Esophagus muscularis mucosa (tissue), 4 donors: ENCODE results near the gene COG3.

Experiments
- CTCF ChIP-seq, 3 experiments: fragments of 200-600 bp in 2 of 3; fragments of 450-650 bp in 1 of 3; sonication (generic) in 2 of 3; IDR thresholded peaks; one replicate each; pipeline ENCODE4 v1.5.1; 2017 to 2019; ENCODE audit warnings: antibody characterized with exemption in 3 of 3, mild to moderate bottlenecking in 2 of 3, moderate library complexity in 1 of 3
- EP300 ChIP-seq: sonication (generic); formaldehyde crosslinking; IDR thresholded peaks from one replicate; pipeline ENCODE4 v1.6.1; 2017; ENCODE audit warnings: antibody characterized with exemption
- POLR2A ChIP-seq: fragments of 450-650 bp; IDR thresholded peaks from one replicate; pipeline ENCODE4 v1.6.1; 2017; ENCODE audit warnings: antibody characterized with exemption, moderate library complexity, mild to moderate bottlenecking, low read depth

- TF ChIP-seq POLR2A (no peak), CTCF (IDR thresholded peaks at IDR 0.05) (no peak), EP300 (no peak)
Observed at GRCh38 chr13:45546410-45546765, 81.6 kb downstream of the COG3 start.
